A673 (cell line): ENCODE data around the gene AMIGO3. TPM values are rescaled to one million over a fixed set of nuclear protein-coding genes. Genes with fewer than 3 reads are reported as not detected.

Experiments used
- BruUV-seq: library from RNA; stranded (reverse); fragments of 400-500 nt; replicated peaks from 2 replicates; lab custom pipeline; 2021; lab: Mats Ljungman, UMichigan
- CTCF ChIA-PET: fragments of 300-600 bp; sonication (Branson Sonifier 250); formaldehyde crosslinking; loops from one replicate; lab custom pipeline; 2022; ENCODE audit warnings: antibody characterized with exemption; lab: Charles Lee
- POLR2A ChIA-PET: fragments of 300-600 bp; sonication (Branson Sonifier 250); formaldehyde crosslinking; loops from one replicate; lab custom pipeline; 2022; ENCODE audit warnings: antibody characterized with exemption; ENCODE audit not compliant: low non-redundant PET; lab: Charles Lee
- DNase-seq: peaks from one replicate; pipeline ENCODE4 v3.0.0-alpha.2; 2015; ENCODE audit warnings: low spot score
- H3K27ac ChIP-seq: fragments of 200-600 bp; sonication (generic); 2 replicates; pipeline ENCODE4 v1.5.1; 2016; ENCODE audit warnings: mixed run types, low read depth, mild to moderate bottlenecking, mixed read lengths, antibody characterized with exemption, low read length; ENCODE audit not compliant: poor library complexity, severe bottlenecking
- H3K27me3 ChIP-seq: fragments of 200-600 bp; sonication (generic); replicated peaks from 2 replicates; pipeline ENCODE4 v1.6.1; 2017; ENCODE audit warnings: mixed run types, low read depth, mild to moderate bottlenecking, mixed read lengths, antibody characterized with exemption, low read length; ENCODE audit not compliant: insufficient read depth, poor library complexity
- H3K36me3 ChIP-seq: fragments of 200-600 bp; sonication (generic); 2 replicates; pipeline ENCODE4 v1.6.1; 2016; ENCODE audit warnings: mixed run types, mild to moderate bottlenecking, mixed read lengths, antibody characterized with exemption, low read length; ENCODE audit not compliant: insufficient read depth, poor library complexity, severe bottlenecking
- H3K4me1 ChIP-seq: fragments of 200-600 bp; sonication (generic); 2 replicates; pipeline ENCODE4 v1.6.1; 2017; ENCODE audit warnings: mixed run types, mild to moderate bottlenecking, mixed read lengths, antibody characterized with exemption, low read length; ENCODE audit not compliant: insufficient read depth, poor library complexity, severe bottlenecking
- H3K4me3 ChIP-seq: fragments of 200-600 bp; sonication (generic); 2 replicates; pipeline ENCODE4 v1.5.1; 2016; ENCODE audit warnings: low read depth, mixed run types, mild to moderate bottlenecking, mixed read lengths, low read length; ENCODE audit not compliant: poor library complexity, severe bottlenecking
- H3K9me3 ChIP-seq: fragments of 200-600 bp; sonication (generic); 2 replicates; pipeline ENCODE4 v1.6.1; 2016; ENCODE audit warnings: mixed run types, low read depth, mild to moderate bottlenecking, mixed read lengths, antibody characterized with exemption, low read length; ENCODE audit not compliant: poor library complexity, severe bottlenecking
- EZH2 ChIP-seq: fragments of 200-600 bp; sonication (generic); IDR thresholded peaks from 2 replicates; pipeline ENCODE4 v1.6.1; 2017; ENCODE audit warnings: borderline replicate concordance, low read depth, mild to moderate bottlenecking, mixed read lengths, antibody characterized with exemption, low read length; ENCODE audit not compliant: poor library complexity, severe bottlenecking
- intact Hi-C: fragments of 100-400 bp; cut with micrococcal nuclease; formaldehyde crosslinking; loops from one replicate; pipeline ENCODE4 v1.10.0; 2022; ENCODE audit not compliant: unreplicated experiment
- total RNA-seq: library from RNA; stranded (reverse); gene quantifications from 2 replicates; pipeline ENCODE4 v1.2.3, GENCODE V29; 2021
- TF ChIP-seq, protein P1 (sequence below): fragments of 300-800, 200-600 bp; sonication (generic); conservative IDR thresholded peaks from 2 replicates; pipeline ENCODE4 v1.5.1; 2017; ENCODE audit warnings: low read depth, mild to moderate bottlenecking, antibody characterized with exemption, low read length, moderate library complexity, mixed read lengths

AMIGO3 gene
- total RNA-seq, 1 experiment from 2014 or later = not detected

DNA sequence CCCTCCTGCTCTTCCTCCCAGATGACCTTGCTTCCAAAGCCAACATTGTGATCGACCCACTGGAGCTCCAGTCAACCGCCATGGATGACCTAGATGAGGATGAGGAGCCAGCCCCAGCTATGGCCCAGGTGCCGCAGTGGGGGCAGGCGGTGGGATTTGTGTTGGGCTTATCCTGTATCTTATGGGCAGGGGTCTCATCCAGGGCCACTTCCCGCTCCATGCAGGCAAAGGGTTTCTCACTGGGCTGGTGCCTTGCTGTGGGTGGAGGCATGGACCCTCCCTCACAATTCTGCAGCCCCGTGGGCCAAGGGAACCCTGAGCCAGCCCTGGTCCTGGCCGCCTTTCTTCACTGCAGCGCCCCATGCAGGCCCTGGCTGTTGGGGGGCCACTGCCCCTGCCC lies 14.9 kb downstream of the AMIGO3 start:
- intact Hi-C loops = loop anchor here (5.0 kb wide), 1 partner anchor 203 kb away; no protein-coding TSS in a partner anchor
- POLR2A ChIA-PET = no interaction called here

DNA sequence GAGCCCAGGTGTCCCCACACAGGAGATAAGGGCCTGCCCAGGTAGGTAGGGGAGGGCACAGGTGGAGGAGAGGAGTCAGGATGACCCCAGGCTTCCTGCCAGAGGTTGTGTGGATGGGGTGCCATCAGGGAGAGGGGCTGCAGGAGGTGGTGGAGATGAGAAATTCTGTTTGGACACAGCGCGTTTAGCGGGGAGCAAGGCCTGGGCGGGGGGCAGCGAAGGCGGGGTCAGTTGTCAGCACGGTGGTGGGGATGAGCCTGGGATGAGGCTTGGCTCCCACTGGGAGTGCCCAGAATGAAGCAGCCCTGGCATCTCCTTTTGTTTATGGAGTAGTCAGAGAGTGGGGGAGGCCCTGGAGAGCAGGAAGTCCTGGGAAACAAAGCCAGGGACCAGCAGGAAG lies 15.5 kb downstream of the AMIGO3 start:
- no peaks in the 10 kb centered on the region for H3K9me3 ChIP-seq
- BruUV-seq = no TSS peak
- no peak overlapping the region for H3K4me3 ChIP-seq
- H3K27ac ChIP-seq = no peak overlapping the region
- ChIA-PET POLR2A (no interaction called here), CTCF (interaction anchor here (1.0 kb wide), 1 partner anchor 135 kb away, joined by 6 read pairs; no protein-coding TSS in a partner anchor)
- TF ChIP-seq, protein P1, sequence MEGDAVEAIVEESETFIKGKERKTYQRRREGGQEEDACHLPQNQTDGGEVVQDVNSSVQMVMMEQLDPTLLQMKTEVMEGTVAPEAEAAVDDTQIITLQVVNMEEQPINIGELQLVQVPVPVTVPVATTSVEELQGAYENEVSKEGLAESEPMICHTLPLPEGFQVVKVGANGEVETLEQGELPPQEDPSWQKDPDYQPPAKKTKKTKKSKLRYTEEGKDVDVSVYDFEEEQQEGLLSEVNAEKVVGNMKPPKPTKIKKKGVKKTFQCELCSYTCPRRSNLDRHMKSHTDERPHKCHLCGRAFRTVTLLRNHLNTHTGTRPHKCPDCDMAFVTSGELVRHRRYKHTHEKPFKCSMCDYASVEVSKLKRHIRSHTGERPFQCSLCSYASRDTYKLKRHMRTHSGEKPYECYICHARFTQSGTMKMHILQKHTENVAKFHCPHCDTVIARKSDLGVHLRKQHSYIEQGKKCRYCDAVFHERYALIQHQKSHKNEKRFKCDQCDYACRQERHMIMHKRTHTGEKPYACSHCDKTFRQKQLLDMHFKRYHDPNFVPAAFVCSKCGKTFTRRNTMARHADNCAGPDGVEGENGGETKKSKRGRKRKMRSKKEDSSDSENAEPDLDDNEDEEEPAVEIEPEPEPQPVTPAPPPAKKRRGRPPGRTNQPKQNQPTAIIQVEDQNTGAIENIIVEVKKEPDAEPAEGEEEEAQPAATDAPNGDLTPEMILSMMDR = no peak
- no peak for TF ChIP-seq EZH2
- no peak for DNase-seq
- intact Hi-C loops = loop anchor here (5.0 kb wide), 1 partner anchor 203 kb away; no protein-coding TSS in a partner anchor
- no peaks in the 10 kb centered on the region for H3K27me3 ChIP-seq
- H3K4me1 ChIP-seq = no peaks in the 10 kb centered on the region
- H3K36me3 ChIP-seq = no peaks in the 10 kb centered on the region

More for the DNA sequence above, 14.9 kb downstream of the AMIGO3 start:
- CTCF ChIA-PET = no interaction called here
- TF ChIP-seq EZH2 = no peak
- TF ChIP-seq, protein P1 = no peak
- H3K27ac ChIP-seq = no peak overlapping the region
- no peaks in the 10 kb centered on the region for H3K36me3 ChIP-seq
- no peaks in the 10 kb centered on the region for H3K4me1 ChIP-seq
- no peak overlapping the region for H3K4me3 ChIP-seq
- no peaks in the 10 kb centered on the region for H3K9me3 ChIP-seq
- DNase-seq = no peak
- no TSS peak for BruUV-seq
- H3K27me3 ChIP-seq = no peaks in the 10 kb centered on the region

DNA sequence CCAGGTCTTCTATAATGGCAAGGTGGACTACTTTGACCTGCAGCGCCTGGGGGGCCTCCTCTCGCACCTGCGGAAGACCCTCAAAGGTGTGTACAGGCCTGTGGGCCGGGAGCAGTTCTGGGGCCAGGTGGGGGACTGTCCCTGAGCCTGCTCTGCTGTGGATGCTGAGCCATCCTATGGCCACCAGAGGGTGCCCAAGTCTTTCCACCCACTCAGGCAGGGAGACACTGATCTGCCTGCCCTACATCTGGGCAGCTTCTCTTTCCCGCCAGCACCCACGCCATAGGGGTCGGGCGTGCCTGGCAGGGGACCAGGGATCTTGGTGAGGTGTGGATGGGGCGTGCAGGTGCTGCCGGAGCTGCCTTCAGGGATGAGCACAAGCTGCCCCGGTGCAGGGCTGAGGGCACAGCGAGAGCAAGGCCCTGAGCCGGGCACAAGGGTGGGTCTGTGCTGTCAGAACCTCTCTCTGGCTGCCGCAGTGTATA lies 16.0 kb downstream of the AMIGO3 start:
- POLR2A ChIA-PET = no interaction called here
- TF ChIP-seq, protein P1 = peak; percentile 63
- TF ChIP-seq EZH2 = no peak
- no peaks in the 10 kb centered on the region for H3K9me3 ChIP-seq
- no peaks in the 10 kb centered on the region for H3K36me3 ChIP-seq
- no peaks in the 10 kb centered on the region for H3K27me3 ChIP-seq
- no peak overlapping the region for H3K27ac ChIP-seq
- DNase-seq = peak; percentile 60
- no TSS peak for BruUV-seq
- no peaks in the 10 kb centered on the region for H3K4me1 ChIP-seq
- CTCF ChIA-PET = interaction anchor here (1.0 kb wide), 1 partner anchor 135 kb away, joined by 6 read pairs; no protein-coding TSS in a partner anchor
- no peak overlapping the region for H3K4me3 ChIP-seq
- intact Hi-C loops = loop anchor here (5.0 kb wide), 1 partner anchor 204 kb away; no protein-coding TSS in a partner anchor
